Ishikawa (cell line): ENCODE data around the gene TELO2.

Experiments
- CEBPB ChIP-seq: IDR thresholded peaks from 2 replicates; pipeline ENCODE4 v1.6.1; 2012
- CREB1 ChIP-seq: IDR thresholded peaks from 2 replicates; pipeline ENCODE4 v1.6.1; 2012; ENCODE audit warnings: low read depth
- EGR1 ChIP-seq: IDR thresholded peaks from 2 replicates; pipeline ENCODE4 v1.6.1; 2012
- EP300 ChIP-seq: IDR thresholded peaks from 2 replicates; pipeline ENCODE4 v1.6.1; 2012; ENCODE audit warnings: borderline replicate concordance
- FOXM1 ChIP-seq: IDR thresholded peaks from 2 replicates; pipeline ENCODE4 v1.6.1; 2012; ENCODE audit warnings: low read depth, borderline replicate concordance
- MAX ChIP-seq: IDR thresholded peaks from 2 replicates; pipeline ENCODE4 v1.6.1; 2012
- NFIC ChIP-seq: IDR thresholded peaks from 2 replicates; pipeline ENCODE4 v1.6.1; 2012
- RAD21 ChIP-seq: IDR thresholded peaks from 2 replicates; pipeline ENCODE4 v1.6.1; 2012; ENCODE audit warnings: low read depth
- TAF1 ChIP-seq: IDR thresholded peaks from 2 replicates; pipeline ENCODE4 v1.6.1; 2012; ENCODE audit warnings: low read depth, mild to moderate bottlenecking
- TEAD4 ChIP-seq: IDR thresholded peaks from 2 replicates; pipeline ENCODE4 v1.6.1; 2012
- YY1 ChIP-seq: IDR thresholded peaks from 2 replicates; pipeline ENCODE4 v1.6.1; 2012; ENCODE audit warnings: low read depth
- ZBTB7A ChIP-seq: IDR thresholded peaks from 2 replicates; pipeline ENCODE4 v1.6.1; 2012; ENCODE audit warnings: low read depth
- TF ChIP-seq, protein P1 (sequence below): IDR thresholded peaks from 2 replicates; pipeline ENCODE4 v1.6.1; 2012; ENCODE audit warnings: low read depth, mild to moderate bottlenecking
- TF ChIP-seq, protein P2 (sequence below): IDR thresholded peaks from 2 replicates; pipeline ENCODE4 v1.6.1; 2012

DNA sequence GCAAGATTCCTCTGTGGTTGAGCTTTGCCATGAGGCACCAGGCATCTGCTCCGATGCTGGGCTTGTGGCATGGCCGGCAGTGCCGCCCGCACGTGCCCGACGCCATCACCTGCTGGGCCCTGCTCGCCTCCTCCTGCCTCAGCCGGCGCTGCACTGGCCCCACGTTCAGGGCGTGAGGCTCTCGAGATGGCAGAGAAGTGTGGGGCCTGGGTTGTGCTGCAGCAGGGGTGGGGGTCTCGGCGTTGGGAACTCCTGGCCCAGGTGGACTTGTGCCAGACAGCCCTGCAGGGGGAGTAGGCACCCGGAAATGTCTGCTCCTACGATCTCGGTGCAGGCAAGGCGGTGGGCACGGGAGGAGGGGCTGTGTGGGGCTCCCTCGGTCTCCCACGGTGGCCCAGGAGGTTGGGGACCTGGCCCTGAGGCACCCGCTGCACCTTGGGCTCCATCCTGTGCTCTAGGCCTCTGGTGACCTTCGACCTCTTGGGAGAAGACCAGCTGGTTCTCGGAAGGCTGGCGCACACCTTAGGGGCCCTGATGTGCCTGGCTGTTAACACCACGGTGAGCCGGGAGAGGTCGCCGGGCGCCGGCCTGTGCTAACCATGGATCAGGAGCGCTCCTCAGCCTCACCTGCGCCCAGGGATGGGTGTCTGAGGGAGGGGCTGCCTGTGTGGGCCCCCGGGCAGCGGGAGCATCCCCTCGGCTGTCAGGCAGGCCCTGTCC, 13.5 kb downstream of the TELO2 start:
- TF ChIP-seq MAX (no peak), TAF1 (no peak), EP300 (no peak), FOXM1 (no peak), YY1 (no peak), CREB1 (no peak), EGR1 (no peak), RAD21 (no peak), CEBPB (no peak), NFIC (no peak), TEAD4 (no peak), ZBTB7A (no peak)
- TF ChIP-seq, protein P1, sequence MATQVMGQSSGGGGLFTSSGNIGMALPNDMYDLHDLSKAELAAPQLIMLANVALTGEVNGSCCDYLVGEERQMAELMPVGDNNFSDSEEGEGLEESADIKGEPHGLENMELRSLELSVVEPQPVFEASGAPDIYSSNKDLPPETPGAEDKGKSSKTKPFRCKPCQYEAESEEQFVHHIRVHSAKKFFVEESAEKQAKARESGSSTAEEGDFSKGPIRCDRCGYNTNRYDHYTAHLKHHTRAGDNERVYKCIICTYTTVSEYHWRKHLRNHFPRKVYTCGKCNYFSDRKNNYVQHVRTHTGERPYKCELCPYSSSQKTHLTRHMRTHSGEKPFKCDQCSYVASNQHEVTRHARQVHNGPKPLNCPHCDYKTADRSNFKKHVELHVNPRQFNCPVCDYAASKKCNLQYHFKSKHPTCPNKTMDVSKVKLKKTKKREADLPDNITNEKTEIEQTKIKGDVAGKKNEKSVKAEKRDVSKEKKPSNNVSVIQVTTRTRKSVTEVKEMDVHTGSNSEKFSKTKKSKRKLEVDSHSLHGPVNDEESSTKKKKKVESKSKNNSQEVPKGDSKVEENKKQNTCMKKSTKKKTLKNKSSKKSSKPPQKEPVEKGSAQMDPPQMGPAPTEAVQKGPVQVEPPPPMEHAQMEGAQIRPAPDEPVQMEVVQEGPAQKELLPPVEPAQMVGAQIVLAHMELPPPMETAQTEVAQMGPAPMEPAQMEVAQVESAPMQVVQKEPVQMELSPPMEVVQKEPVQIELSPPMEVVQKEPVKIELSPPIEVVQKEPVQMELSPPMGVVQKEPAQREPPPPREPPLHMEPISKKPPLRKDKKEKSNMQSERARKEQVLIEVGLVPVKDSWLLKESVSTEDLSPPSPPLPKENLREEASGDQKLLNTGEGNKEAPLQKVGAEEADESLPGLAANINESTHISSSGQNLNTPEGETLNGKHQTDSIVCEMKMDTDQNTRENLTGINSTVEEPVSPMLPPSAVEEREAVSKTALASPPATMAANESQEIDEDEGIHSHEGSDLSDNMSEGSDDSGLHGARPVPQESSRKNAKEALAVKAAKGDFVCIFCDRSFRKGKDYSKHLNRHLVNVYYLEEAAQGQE: no peak
- TF ChIP-seq, protein P2, sequence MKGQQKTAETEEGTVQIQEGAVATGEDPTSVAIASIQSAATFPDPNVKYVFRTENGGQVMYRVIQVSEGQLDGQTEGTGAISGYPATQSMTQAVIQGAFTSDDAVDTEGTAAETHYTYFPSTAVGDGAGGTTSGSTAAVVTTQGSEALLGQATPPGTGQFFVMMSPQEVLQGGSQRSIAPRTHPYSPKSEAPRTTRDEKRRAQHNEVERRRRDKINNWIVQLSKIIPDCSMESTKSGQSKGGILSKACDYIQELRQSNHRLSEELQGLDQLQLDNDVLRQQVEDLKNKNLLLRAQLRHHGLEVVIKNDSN: no peak
